D721Med (cell line): Measurements from ENCODE around the gene TTLL1.

Experiments
- DNase-seq: peaks from one replicate; pipeline ENCODE4 v3.0.0; 2011; ENCODE audit warnings: low spot score; ENCODE audit not compliant: insufficient read length
- FAIRE-seq: peaks from 2 replicates; lab custom pipeline; 2011; peaks lifted over from hg19 to GRCh38; lab: Jason Lieb, UNC
- TF ChIP-seq, protein P1 (sequence below): IDR thresholded peaks from 2 replicates; pipeline ENCODE4 v1.5.1; 2012; ENCODE audit warnings: mild to moderate bottlenecking, control low read depth; ENCODE audit not compliant: insufficient read depth; ENCODE audit errors: missing control alignments

The TTLL1 gene

DNA sequence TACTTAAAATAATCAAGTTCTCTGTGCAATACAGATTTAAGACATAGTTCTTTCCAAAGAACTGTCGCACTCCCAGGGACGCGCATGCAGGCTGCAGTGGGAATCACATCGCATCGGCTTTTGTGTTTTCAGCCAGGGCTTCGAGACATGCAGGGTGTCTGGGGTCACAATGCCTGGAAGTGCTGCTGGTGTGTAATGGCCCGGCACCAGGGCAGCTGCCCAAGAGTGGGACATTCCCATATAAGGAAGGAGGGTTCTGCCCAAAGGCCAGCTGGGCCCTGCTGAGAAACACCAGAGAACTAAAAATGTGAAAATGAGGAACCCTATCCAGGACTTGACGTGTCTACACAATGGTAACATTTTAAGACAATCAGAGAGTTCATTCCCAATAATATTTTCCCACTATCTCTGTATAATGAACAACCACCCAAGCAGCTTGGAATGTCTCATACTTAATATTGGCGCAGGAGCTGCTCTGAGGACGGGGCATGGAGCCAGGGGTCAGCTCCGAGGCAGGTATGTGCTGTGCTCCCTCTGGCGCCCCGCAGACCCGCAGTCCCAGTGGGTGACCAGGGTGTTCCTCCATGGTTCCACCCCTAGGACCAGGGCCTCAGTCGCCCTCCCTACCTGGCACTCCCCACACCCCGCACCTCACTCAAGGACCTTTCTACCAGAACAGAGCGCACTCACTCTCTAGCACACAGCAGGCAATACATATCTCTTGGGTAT lies 42.7 kb upstream of the TTLL1 start:
- TF ChIP-seq, protein P1, sequence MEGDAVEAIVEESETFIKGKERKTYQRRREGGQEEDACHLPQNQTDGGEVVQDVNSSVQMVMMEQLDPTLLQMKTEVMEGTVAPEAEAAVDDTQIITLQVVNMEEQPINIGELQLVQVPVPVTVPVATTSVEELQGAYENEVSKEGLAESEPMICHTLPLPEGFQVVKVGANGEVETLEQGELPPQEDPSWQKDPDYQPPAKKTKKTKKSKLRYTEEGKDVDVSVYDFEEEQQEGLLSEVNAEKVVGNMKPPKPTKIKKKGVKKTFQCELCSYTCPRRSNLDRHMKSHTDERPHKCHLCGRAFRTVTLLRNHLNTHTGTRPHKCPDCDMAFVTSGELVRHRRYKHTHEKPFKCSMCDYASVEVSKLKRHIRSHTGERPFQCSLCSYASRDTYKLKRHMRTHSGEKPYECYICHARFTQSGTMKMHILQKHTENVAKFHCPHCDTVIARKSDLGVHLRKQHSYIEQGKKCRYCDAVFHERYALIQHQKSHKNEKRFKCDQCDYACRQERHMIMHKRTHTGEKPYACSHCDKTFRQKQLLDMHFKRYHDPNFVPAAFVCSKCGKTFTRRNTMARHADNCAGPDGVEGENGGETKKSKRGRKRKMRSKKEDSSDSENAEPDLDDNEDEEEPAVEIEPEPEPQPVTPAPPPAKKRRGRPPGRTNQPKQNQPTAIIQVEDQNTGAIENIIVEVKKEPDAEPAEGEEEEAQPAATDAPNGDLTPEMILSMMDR = no peak
- FAIRE-seq = no peak
- no peak for DNase-seq

DNA sequence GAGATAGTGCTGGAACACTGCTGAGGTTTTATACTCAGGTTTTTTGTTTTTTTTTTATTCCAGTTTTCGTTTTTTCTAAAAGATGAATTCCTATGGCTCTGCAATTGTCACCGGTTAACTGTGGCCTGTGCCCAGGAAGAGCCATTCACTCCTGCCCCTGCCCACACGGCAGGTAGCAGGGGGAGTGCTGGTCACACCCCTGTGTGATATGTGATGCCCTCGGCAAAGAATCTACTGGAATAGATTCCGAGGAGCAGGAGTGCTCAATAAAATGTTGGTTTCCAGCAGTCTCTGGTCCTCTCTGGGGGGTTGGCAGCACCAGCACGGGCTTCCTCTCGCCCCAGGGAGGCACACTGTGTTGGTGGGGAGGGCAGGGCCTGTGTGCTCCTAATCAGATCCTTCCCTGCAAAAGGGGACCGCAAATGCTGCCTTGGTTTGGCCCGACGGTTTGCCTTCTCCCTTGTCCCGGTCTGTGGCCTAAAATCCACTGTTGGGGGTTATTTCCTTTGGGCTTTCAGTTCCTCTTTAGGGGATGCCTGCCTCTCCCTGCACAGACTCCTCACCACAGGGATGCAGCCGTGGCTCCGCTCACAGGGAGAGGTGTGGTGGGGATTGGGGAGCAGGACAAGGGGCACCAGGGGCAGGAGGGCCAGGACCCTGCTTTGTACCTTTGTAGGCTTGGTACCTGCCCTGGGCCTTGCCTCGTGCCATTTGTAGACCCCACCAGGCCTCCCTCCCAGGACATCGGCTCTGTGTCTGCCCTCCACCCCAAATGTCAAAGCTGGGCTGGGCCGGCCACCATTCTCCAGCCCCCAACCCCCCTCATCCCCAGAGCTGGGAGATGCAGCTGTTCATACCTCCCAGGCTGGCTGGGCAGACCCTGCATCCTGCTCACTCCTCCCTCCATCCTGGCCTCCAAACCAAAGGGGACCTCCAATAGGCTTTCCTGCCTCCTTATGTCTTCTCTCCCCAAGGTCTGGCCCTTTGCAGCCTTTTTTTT lies 40.5 kb upstream of the TTLL1 start:
- TF ChIP-seq, protein P1 = no peak
- no peak for DNase-seq
- FAIRE-seq = no peak

DNA sequence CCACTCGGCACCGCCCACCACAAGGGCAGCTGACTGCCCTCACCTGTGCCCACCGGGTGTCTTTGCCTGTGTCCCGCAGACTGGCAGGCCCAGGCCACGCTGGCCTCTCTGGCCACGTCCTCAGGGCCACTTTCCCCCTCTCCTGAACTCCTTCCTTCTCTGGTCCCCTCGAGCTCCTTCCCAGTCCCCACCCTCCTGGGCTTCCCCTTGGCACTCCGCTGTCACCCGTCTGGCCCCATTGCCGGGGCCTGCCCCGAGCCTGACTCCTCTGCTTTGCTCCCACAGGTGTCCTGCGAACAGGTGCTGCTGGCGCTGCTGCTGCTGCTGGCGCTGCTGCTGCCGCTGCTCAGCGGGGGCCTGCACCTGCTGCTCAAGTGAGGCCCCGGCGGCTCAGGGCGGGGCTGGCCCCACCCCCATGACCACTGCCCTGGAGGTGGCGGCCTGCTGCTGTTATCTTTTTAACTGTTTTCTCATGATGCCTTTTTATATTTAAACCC lies 39.8 kb upstream of the TTLL1 start:
- DNase-seq (no peak), FAIRE-seq (no peak)
- TF ChIP-seq, protein P1 = no peak

DNA sequence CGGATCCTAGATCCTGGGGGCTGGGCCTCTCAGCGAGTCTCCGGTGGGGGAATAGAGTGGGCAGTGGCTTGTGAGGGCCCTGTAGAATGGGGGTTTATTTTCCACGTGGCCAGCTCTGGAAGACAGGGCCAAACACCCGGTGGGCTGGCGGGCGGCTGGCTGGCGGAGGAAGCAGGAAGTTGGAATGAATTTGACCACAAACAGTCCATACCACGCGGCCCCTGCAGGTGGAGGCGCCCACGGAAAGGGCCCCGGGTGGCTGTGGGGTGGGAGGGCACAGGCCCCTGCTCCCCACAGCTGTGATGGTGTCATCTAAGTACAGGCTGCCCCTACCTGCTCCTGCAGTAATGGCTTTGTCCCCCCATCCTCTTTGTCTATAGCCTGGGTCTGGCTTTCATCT lies 38.9 kb upstream of the TTLL1 start:
- TF ChIP-seq, protein P1 = no peak
- FAIRE-seq = no peak

DNA sequence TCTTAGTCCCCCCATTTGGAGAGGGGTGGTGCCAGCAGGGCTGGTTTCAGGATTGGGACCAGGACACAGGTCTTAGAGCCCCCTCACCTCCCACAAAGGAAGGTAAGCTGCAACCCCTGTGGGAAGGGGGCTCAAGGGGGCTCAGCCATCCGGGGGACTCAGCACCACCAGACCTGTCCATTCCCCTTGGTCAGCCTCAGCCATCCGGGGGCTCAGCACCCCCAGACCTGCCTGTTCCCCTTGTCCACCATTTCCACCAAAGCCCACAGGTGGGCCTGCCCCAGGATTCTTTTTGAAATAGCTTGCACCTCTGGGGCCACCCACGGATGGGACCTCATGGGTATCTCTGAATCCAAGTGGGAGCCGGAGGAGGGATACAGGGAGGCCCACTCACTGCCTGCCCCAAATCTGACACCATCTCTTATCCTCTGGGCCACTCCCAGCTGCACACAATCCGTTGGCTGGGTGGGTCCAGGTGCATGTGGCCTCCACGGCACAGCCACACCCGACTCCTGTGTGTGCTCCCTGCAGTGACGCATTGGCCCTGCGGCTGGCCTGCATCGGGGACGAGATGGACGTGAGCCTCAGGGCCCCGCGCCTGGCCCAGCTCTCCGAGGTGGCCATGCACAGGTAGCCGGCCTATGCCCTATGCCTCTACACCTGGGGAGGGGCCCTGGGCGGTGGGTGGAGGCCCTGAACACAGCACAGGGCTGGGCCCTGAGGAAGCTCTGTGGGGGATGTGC lies 38.1 kb upstream of the TTLL1 start:
- TF ChIP-seq, protein P1 = no peak

More for the DNA sequence above, 38.9 kb upstream of the TTLL1 start:
- no peak for DNase-seq

DNA sequence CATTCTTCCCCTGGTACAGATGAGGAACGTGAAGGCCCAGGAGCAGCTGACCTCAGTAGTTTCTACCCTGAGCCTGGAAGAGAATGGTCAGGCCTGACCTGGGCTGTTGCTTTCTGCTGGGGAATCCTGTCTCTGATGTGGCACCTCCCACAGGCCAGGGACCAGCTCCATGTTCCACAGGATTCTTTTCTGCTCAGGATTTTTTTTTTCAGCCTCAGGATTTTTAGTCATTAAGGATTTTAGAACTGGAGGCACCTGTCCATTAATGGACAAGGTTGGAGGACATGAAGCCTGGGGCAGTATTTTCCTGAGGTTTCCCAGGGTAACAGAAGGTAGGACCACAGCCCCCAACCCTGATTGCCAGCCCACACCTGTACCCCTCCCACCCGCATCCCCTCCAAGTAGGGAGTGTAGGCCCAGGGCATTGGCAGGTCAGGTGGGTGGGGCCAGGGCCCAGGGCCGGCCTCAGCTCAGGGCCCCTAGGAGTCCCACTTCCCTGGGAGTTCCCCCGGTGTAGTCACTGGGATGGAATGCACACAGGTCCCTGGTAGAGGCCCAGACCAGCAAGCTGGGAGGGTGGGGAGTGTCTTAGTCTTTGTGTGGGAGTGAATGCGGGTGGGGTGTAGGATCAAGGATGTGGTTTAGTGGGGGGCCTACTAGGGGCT lies 37.4 kb upstream of the TTLL1 start:
- TF ChIP-seq, protein P1 = no peak
- DNase-seq = no peak
- FAIRE-seq = no peak

More for the DNA sequence above, 38.1 kb upstream of the TTLL1 start:
- FAIRE-seq (no peak), DNase-seq (no peak)
